H1 (cell line): ENCODE results near the gene IL31. TPM values are rescaled to one million over a fixed set of nuclear protein-coding genes. Genes with fewer than 3 reads are reported as not detected.

Experiments used
- BCL11A ChIP-seq, 2 experiments: IDR thresholded peaks; one replicate each; pipeline ENCODE4 v1.6.1; 2011; ENCODE audit warnings: low read depth in 2 of 2, low read length in 2 of 2, mild to moderate bottlenecking in 2 of 2
- CTBP2 ChIP-seq: IDR thresholded peaks from 2 replicates; pipeline ENCODE4 v1.7.0; 2011; ENCODE audit warnings: borderline replicate concordance, mild to moderate bottlenecking, moderate library complexity, mixed read lengths, low read length; ENCODE audit not compliant: insufficient read depth, insufficient read length
- EZH2 ChIP-seq: fragments of 200-600 bp; sonication (generic); IDR thresholded peaks from 2 replicates; pipeline ENCODE4 v1.7.1; 2012; ENCODE audit warnings: low read depth, mild to moderate bottlenecking, moderate library complexity, low read length, inconsistent platforms; ENCODE audit not compliant: severe bottlenecking
- FOSL1 ChIP-seq: IDR thresholded peaks from 2 replicates; pipeline ENCODE4 v1.6.1; 2011; ENCODE audit warnings: mild to moderate bottlenecking, low read depth, low read length, moderate library complexity; ENCODE audit not compliant: insufficient read depth
- GTF2F1 ChIP-seq: IDR thresholded peaks from 2 replicates; pipeline ENCODE4 v1.6.1; 2012; ENCODE audit warnings: low read depth, low read length, improper control_type of control experiment, borderline replicate concordance
- HDAC2 ChIP-seq, 2 experiments: fragments of 300-600 bp in 1 of 2; sonication (generic) in 1 of 2; IDR thresholded peaks; 2 replicates each; pipeline ENCODE4 v1.6.1; 2011 to 2012; ENCODE audit warnings: low read depth in 2 of 2, low read length in 2 of 2, mild to moderate bottlenecking in 2 of 2, moderate library complexity in 2 of 2, borderline replicate concordance in 1 of 2, inconsistent platforms in 1 of 2
- KDM1A ChIP-seq: fragments of 200-600, 300-600 bp; sonication (generic); IDR thresholded peaks from 2 replicates; pipeline ENCODE4 v1.7.1; 2016; ENCODE audit warnings: mild to moderate bottlenecking, low read length, borderline replicate concordance
- KDM5A ChIP-seq: fragments of 200-600 bp; IDR thresholded peaks from 2 replicates; pipeline ENCODE4 v1.7.1; 2012; ENCODE audit warnings: mild to moderate bottlenecking, low read length, inconsistent platforms, mixed read lengths
- POLR2AphosphoS5 ChIP-seq: IDR thresholded peaks from 2 replicates; pipeline ENCODE4 v1.6.1; 2011; ENCODE audit warnings: low read depth, low read length
- RXRA ChIP-seq: IDR thresholded peaks from 2 replicates; pipeline ENCODE4 v1.6.1; 2011; ENCODE audit warnings: low read depth, mild to moderate bottlenecking, low read length, moderate library complexity; ENCODE audit not compliant: insufficient read depth
- SIN3A ChIP-seq, 2 experiments: IDR thresholded peaks in 1 of 2; conservative IDR thresholded peaks in 1 of 2; 2 replicates each; pipeline ENCODE4 v1.6.1; 2011 to 2012; ENCODE audit warnings: low read length in 2 of 2, improper control_type of control experiment in 1 of 2, low read depth in 1 of 2, mild to moderate bottlenecking in 1 of 2
- SP4 ChIP-seq: IDR thresholded peaks from 2 replicates; pipeline ENCODE4 v1.6.1; 2012; ENCODE audit warnings: low read length, inconsistent platforms
- TAF1 ChIP-seq: IDR thresholded peaks from 2 replicates; pipeline ENCODE4 v1.6.1; 2011; ENCODE audit warnings: mild to moderate bottlenecking, low read depth, low read length
- TBP ChIP-seq: IDR thresholded peaks from 2 replicates; pipeline ENCODE4 v1.6.1; 2011; ENCODE audit warnings: low read depth, low read length, improper control_type of control experiment
- TEAD4 ChIP-seq: IDR thresholded peaks from 2 replicates; pipeline ENCODE4 v1.6.1; 2012; ENCODE audit warnings: low read depth, low read length, inconsistent platforms, mixed read lengths
- ZNF274 ChIP-seq: IDR thresholded peaks from 2 replicates; pipeline ENCODE4 v1.7.0; 2012; ENCODE audit warnings: low read length, borderline replicate concordance; ENCODE audit errors: extremely low read depth
- polyA plus RNA-seq, 7 experiments: library from polyadenylated mRNA; depleted of rRNA in 3 of 7; stranded (reverse) in 5 of 7; unstranded in 2 of 7; fragments of >200 nt in 5 of 7; fragments of 200-250 nt in 2 of 7; gene quantifications; 1 replicate in 5 of 7; 2 replicates in 1 of 7; 4 replicates in 1 of 7; pipeline versions ENCODE4 v1.2.1 to v1.2.3, GENCODE V29; 2011 to 2013; ENCODE audit warnings: missing spikeins in 2 of 7, mixed read lengths in 2 of 7
- total RNA-seq: library from RNA; stranded (reverse); fragmentation: NEBNext Ultra II Directional; extraction: Animal tissue kit (Norgen Biotek cat#: 25700); gene quantifications from 2 replicates; pipeline ENCODE4 v1.2.1, GENCODE V29; 2021
- TF ChIP-seq, protein P1 (sequence below), 3 experiments: IDR thresholded peaks; 1 replicate in 2 of 3; 2 replicates in 1 of 3; pipeline versions ENCODE4 v1.5.1 to v1.6.1; 2011; ENCODE audit warnings: low read length in 3 of 3, mild to moderate bottlenecking in 3 of 3, inconsistent platforms in 2 of 3, low read depth in 1 of 3, moderate library complexity in 1 of 3; ENCODE audit not compliant: insufficient read depth in 1 of 3; ENCODE audit errors: control extremely low read depth in 1 of 3
- TF ChIP-seq, protein P2 (sequence below): IDR thresholded peaks from 2 replicates; pipeline ENCODE4 v1.6.1; 2011; ENCODE audit warnings: low read length, improper control_type of control experiment

IL31 gene
- total and polyA plus RNA-seq, 2 of the 8 experiments (the other 6 are each of a cell fraction or from before 2014, with no cell fraction given) = not detected

DNA sequence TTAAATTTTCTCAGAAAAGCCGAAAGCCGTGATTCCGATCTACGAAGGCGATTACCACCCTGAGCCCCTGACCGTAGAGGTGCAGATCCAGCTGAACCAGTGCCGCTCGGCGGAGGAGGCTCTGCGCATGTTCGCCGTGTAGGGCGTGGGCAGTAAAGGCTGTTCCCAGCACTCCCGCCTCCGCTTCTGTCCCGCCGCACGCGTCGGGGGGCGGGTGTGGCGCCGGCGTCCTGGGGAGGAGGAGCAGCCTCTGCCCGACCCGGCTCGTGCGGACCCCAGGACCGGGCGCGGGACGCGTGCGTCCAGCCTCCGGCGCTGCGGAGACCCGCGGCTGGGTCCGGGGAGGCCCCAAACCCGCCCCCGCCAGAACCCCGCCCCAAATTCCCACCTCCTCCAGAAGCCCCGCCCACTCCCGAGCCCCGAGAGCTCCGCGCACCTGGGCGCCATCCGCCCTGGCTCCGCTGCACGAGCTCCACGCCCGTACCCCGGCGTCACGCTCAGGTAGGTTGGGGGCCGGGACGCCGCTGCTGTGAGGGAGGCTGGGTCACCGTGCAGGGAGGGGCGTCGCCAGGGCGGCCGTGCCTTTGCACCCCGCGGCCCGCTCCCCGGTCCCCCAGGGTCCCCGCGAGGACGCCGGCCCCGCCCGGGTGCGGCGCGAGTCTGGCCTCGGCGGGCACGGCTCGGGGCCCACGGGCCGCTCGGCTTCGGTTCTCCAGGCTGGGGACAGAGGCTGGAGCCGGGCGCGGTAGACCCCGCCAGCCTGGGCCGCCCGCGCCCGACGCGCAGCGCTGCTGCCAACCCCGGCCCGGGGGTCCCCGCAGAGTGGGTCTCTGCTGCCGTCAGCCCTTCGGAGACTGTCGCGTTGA, 29.5 kb upstream of the IL31 start, which contains the start of gene B3GNT4 (continued):
- TF ChIP-seq ZNF274 = no peak
- TF ChIP-seq GTF2F1 = no peak
- no peak for TF ChIP-seq SIN3A (conservative IDR thresholded peaks at IDR 0.05 in 1 of 2, IDR thresholded peaks at IDR 0.05 in 1 of 2; ENCODE audit: low read depth in 1 of 2, low read length in 2 of 2)
- TF ChIP-seq TAF1 = no peak
- TF ChIP-seq TEAD4 = no peak
- no peak for TF ChIP-seq RXRA
- TF ChIP-seq, protein P1, sequence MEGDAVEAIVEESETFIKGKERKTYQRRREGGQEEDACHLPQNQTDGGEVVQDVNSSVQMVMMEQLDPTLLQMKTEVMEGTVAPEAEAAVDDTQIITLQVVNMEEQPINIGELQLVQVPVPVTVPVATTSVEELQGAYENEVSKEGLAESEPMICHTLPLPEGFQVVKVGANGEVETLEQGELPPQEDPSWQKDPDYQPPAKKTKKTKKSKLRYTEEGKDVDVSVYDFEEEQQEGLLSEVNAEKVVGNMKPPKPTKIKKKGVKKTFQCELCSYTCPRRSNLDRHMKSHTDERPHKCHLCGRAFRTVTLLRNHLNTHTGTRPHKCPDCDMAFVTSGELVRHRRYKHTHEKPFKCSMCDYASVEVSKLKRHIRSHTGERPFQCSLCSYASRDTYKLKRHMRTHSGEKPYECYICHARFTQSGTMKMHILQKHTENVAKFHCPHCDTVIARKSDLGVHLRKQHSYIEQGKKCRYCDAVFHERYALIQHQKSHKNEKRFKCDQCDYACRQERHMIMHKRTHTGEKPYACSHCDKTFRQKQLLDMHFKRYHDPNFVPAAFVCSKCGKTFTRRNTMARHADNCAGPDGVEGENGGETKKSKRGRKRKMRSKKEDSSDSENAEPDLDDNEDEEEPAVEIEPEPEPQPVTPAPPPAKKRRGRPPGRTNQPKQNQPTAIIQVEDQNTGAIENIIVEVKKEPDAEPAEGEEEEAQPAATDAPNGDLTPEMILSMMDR (IDR thresholded peaks at IDR 0.05; ENCODE audit: control extremely low read depth in 1 of 3, insufficient read depth in 1 of 3, low read depth in 1 of 3, low read length in 3 of 3) = no peak
- TF ChIP-seq KDM1A = no peak
- TF ChIP-seq CTBP2 = no peak
- TF ChIP-seq POLR2AphosphoS5 = no peak
- peak; percentile 76 for TF ChIP-seq EZH2
- no peak for TF ChIP-seq BCL11A (IDR thresholded peaks at IDR 0.05; ENCODE audit: low read depth in 2 of 2, low read length in 2 of 2)
- no peak for TF ChIP-seq FOSL1
- no peak for TF ChIP-seq SP4
- TF ChIP-seq KDM5A = no peak
- TF ChIP-seq HDAC2 (IDR thresholded peaks at IDR 0.05; ENCODE audit: borderline replicate concordance in 1 of 2, low read depth in 2 of 2, low read length in 2 of 2) = no peak
- TF ChIP-seq, protein P2, sequence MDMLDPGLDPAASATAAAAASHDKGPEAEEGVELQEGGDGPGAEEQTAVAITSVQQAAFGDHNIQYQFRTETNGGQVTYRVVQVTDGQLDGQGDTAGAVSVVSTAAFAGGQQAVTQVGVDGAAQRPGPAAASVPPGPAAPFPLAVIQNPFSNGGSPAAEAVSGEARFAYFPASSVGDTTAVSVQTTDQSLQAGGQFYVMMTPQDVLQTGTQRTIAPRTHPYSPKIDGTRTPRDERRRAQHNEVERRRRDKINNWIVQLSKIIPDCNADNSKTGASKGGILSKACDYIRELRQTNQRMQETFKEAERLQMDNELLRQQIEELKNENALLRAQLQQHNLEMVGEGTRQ = no peak
- TF ChIP-seq TBP = no peak
